GM12873 (cell line): ENCODE results near the gene EIF5A.

Experiments used
- TF ChIP-seq, protein P1 (sequence below): IDR thresholded peaks from 2 replicates; pipeline ENCODE4 v1.5.1; 2012; ENCODE audit warnings: low read depth, mild to moderate bottlenecking, moderate library complexity, low read length, control low read depth; ENCODE audit not compliant: insufficient read depth; ENCODE audit errors: missing control alignments

EIF5A gene

DNA sequence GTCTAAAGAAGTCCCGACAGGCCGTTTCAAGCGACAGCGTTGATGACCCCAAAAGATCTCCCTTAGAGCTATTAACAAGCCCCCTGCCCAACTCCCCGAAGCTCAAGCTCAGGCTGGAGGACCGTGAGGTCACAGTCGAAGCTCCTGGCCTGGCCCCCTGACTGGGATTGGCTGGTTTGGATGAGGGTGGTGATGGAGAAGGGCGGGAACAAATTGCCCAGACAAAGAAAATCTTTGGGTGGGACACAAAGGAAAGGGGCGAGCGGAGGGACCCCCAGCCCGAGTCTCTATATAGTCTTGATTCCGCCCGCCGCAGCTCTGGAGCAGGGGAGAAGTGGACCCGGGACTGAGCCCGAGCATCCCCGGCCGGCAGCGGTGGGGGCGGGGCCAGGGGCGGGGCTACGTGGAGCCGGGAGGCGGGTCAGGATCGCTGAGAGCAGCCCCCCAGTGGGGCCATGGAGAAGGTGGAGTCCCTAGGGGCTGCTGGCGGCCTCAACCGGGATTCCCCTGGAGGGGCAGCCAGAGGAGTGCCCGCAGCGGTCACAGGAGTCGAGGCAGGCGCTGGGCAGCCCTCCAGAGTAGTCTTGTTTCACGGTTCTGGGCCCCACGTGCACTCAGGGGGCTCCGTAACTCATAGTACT is 22.7 kb downstream of the EIF5A start:
- TF ChIP-seq, protein P1, sequence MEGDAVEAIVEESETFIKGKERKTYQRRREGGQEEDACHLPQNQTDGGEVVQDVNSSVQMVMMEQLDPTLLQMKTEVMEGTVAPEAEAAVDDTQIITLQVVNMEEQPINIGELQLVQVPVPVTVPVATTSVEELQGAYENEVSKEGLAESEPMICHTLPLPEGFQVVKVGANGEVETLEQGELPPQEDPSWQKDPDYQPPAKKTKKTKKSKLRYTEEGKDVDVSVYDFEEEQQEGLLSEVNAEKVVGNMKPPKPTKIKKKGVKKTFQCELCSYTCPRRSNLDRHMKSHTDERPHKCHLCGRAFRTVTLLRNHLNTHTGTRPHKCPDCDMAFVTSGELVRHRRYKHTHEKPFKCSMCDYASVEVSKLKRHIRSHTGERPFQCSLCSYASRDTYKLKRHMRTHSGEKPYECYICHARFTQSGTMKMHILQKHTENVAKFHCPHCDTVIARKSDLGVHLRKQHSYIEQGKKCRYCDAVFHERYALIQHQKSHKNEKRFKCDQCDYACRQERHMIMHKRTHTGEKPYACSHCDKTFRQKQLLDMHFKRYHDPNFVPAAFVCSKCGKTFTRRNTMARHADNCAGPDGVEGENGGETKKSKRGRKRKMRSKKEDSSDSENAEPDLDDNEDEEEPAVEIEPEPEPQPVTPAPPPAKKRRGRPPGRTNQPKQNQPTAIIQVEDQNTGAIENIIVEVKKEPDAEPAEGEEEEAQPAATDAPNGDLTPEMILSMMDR: no peak

DNA sequence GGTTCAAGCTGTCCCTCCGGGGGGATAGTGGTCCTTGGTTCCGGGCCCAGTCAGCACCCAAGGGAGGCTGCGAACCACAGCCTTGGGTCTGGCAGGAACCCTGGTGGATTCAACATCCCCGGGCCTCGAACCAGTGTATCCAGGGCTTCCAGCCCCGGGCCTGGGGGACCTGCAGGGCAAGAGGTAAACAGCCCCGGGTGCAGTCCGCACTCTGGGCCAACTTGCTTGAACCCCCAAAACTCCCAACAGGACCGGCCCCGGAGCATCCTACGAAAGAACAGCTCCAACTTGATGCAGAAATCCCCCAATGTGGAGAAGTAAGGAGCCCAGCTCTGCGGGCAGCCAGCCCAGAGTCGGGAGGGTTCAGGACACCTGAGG is 23.2 kb downstream of the EIF5A start:
- TF ChIP-seq, protein P1: no peak

DNA sequence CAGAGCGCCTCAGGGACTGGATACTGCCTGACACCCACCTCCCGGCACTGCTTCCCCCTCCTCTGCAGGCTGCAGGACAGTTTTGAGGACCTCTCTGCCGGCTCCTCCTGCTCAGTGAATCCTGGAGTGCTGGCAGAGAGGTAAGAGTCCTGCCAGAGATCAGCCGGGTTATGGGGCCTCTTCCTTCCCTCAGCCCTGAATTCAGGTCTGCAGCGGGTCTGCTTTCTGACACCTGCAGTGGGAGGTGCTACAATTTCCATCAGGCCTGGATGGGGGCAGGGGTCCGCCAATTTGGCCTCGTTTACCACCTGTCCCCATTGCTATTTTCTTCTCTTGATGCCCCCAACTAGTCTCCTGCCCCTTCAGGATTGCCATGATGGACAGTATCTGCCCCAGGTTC is 24.7 kb downstream of the EIF5A start:
- TF ChIP-seq, protein P1: no peak

DNA sequence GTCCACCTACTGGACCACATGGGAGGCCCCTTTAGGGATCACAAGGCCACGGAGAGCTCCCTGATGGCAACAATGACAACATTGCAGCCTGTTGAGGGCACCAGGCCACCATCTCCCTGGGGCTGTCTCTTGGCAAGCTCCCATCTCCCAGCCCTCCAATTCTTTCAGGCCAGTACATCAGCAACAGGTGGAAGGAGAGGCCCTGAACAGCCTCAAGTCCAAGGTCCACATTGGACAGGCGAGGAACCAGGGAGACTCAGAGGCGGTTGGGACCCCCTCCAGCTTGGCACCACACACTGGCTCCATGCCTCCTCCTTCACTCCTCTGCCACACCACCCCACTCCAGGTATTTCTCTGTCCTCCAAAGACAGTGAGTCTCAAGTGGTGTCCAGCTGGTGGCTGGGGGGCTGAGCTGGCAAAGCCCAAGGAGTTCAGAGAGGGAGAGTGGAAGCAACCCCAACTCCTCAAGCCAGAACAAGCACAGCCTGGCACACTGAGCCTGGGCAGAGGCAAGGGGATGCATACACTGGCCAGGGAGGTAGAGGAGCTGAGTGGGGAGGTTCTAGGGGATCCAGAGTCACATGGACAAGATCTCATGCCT is 27.6 kb downstream of the EIF5A start:
- TF ChIP-seq, protein P1: no peak

DNA sequence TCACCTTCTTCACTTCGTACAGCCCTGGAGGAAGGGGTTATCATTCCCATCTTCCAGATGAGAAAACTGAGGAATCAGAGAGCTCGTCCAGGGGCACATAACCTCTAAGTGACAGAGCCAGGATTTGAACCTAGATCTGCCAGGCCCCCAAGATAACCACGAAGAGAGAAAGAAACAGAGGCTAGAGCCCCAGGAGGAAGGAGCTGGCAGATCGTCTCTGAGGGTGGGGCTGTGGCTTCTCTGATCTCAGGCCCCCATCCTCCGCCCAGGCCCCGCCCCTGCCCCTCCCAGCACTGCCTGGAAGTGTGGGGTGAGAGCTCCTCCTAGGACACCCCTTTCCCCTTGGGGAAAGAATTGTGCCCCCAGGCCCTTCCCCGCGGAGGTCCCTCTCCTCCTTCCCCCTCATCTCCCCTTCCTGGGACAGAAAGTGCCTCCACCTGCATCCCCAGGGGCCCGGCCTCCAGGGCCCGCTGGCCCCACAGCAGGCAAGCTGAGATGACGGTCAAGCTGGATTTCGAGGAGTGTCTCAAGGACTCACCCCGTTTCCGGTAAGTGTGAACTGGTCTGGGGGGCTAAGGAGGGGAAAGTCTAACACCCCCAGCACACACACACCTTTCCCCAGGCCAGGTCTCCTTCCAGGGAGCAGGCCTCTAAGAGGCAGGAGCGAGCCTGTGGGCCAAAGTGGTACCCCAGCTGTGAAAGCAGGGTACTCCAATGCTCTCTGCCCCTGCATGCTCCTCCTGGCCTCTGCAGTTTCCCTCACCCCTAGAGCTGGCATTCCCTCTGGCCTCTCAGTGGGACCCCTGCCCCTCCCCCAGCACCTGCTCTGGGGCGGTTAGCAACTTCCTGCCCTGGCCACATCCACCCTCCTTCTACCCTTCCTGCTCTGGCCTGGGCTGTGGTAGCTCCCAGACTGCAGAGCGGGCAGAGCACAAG is 29.1 kb downstream of the EIF5A start, which contains the start of gene ACAP1:
Gene ACAP1, plus strand, starts transcription at position 290 of the 936 bp plus-strand sequence. Its CDS starts 206 bp downstream, at position 496.
- TF ChIP-seq, protein P1: no peak

DNA sequence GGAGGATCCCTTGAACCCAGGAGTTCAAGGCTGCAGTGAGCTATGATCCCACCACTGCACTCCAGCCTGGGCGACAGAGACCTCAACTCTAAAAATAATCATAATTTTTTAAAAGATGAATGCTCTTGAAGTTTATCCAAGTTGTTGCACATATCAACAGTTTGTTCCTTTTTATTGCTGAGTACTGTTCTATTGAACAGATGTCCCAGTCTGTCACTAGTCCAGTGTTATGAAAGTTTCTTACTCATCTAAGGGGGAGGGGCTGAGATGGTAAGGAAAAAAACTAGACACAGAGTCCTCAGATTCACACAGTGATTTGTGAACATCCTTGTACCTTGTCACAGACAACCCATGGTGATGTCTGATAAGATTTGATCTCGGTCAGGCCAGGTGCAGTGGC is 32.8 kb downstream of the EIF5A start:
- TF ChIP-seq, protein P1: no peak

DNA sequence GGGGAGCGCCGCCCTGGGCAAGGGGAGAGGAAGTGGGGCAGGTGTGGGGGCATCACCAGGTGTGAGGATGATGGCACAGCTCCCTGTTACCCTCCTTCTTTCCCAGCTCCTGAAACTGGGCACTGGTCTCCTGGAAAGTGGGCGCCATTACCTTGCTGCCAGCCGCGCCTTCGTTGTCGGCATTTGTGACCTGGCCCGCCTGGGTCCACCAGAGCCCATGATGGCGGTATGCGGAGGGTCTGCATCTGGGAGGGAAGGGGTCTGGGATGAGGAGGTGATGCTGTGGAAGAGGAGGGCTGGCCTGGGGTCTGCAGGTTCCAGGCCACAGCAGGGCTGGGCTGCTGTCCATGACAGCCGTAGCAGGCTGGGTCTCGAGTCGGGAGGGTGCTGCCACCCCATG is 34.4 kb downstream of the EIF5A start:
- TF ChIP-seq, protein P1: no peak
